Esophagus (tissue), 2 donors: ENCODE measurements around the gene PHACTR1. TPM values are rescaled to one million over a fixed set of nuclear protein-coding genes. Genes with fewer than 3 reads are reported as not detected.

Experiments
- H3K27ac ChIP-seq, 2 donors: one replicate each; pipeline ENCODE4 v1.5.1; 2013; ENCODE audit warnings: low read depth in 2 of 2, mild to moderate bottlenecking in 2 of 2, inconsistent platforms in 1 of 2, low read length in 1 of 2, moderate library complexity in 1 of 2
- H3K27me3 ChIP-seq, 2 donors: one replicate each; pipeline ENCODE4 v1.6.1; 2013; ENCODE audit warnings: low read length in 2 of 2, control low read depth in 1 of 2, mild to moderate bottlenecking in 1 of 2; ENCODE audit not compliant: insufficient read depth in 2 of 2, control insufficient read depth in 1 of 2
- H3K36me3 ChIP-seq, 2 donors: one replicate each; pipeline ENCODE4 v1.6.1; 2013; ENCODE audit warnings: low read length in 1 of 2; ENCODE audit not compliant: control insufficient read depth in 2 of 2, insufficient read depth in 2 of 2
- H3K4me1 ChIP-seq, 2 donors: one replicate each; pipeline ENCODE4 v1.6.1; 2013; ENCODE audit warnings: low read length in 1 of 2; ENCODE audit not compliant: control insufficient read depth in 2 of 2, insufficient read depth in 2 of 2
- H3K4me3 ChIP-seq, 2 donors: one replicate each; pipeline ENCODE4 v1.5.1; 2013; ENCODE audit warnings: low read length in 2 of 2, mild to moderate bottlenecking in 2 of 2, low read depth in 1 of 2, moderate library complexity in 1 of 2
- H3K9me3 ChIP-seq, 2 donors: one replicate each; pipeline ENCODE4 v1.6.1; 2013; ENCODE audit warnings: mild to moderate bottlenecking in 2 of 2, low read depth in 1 of 2, low read length in 1 of 2, moderate library complexity in 1 of 2; ENCODE audit not compliant: control insufficient read depth in 2 of 2, insufficient read depth in 1 of 2
- WGBS, 2 donors: extraction: QIAGEN DNeasy Blood & Tissue Kit; methylation state at CpG; one replicate each; pipeline ENCODE4 v1.1.7; 2013; 5-methylcytosine and 5-hydroxymethylcytosine counted together
- polyA plus RNA-seq, 2 donors: library from polyadenylated mRNA; stranded (reverse); fragments of 200-250 nt; gene quantifications; one replicate each; pipeline ENCODE4 v1.2.3, GENCODE V29; 2013
- donor health status: healthy with polysubstance abuse.
- donor health status: Bipolar disorder and iron deficiency.

Gene PHACTR1
- polyA plus RNA-seq, 2 donors = 0.41 to 0.55 TPM

- H3K4me3 ChIP-seq = no peak overlapping the region
- peaks cover 0 to 2% of the 10 kb centered on the region in 2 donors for H3K4me1 ChIP-seq
- H3K36me3 ChIP-seq = peaks cover 0 to 2% of the 10 kb centered on the region in 2 donors
- WGBS, 2 donors = 96 to 97% methylated on average over 7 of the region's 7 CpGs
- no peaks in the 10 kb centered on the region for H3K27me3 ChIP-seq
- H3K27ac ChIP-seq = no peak overlapping the region
- peaks cover 2 to 5% of the 10 kb centered on the region in 2 donors for H3K9me3 ChIP-seq
These were observed 570.5 kb downstream of the PHACTR1 start for GRCh38 chr6:13287104-13287503.

GRCh38 chr6:13288481-13288880 lies 571.9 kb downstream of the PHACTR1 start:
- 92% methylated on average over 9 of the region's 9 CpGs for WGBS, 2 donors
- Histone ChIP-seq H3K4me1 (peaks cover 0 to 2% of the 10 kb centered on the region in 2 donors), H3K36me3 (peaks cover 4 to 5% of the 10 kb centered on the region in 2 donors)

GRCh38 chr6:13288969-13289391 lies 572.4 kb downstream of the PHACTR1 start:
- Histone ChIP-seq H3K4me1 (peaks cover 0 to 2% of the 10 kb centered on the region in 2 donors), H3K9me3 (peaks cover 2 to 5% of the 10 kb centered on the region in 2 donors), H3K27me3 (no peaks in the 10 kb centered on the region), H3K4me3 (no peak overlapping the region), H3K27ac (no peak overlapping the region), H3K36me3 (peaks cover 6 to 7% of the 10 kb centered on the region in 2 donors)
- WGBS, 2 donors = 88 to 90% methylated on average over 13 of the region's 13 CpGs

More at GRCh38 chr6:13288481-13288880, 571.9 kb downstream of the PHACTR1 start:
- no peaks in the 10 kb centered on the region for H3K27me3 ChIP-seq
- H3K9me3 ChIP-seq = peaks cover 2 to 5% of the 10 kb centered on the region in 2 donors
- H3K4me3 ChIP-seq = no peak overlapping the region
- H3K27ac ChIP-seq = no peak overlapping the region

GRCh38 chr6:13289789-13290318 lies 573.3 kb downstream of the PHACTR1 start:
- WGBS, 2 donors = 60 to 70% methylated on average over 9 of the region's 9 CpGs
- H3K9me3 ChIP-seq = peaks cover 2 to 5% of the 10 kb centered on the region in 2 donors
- peaks cover 0 to 2% of the 10 kb centered on the region in 2 donors for H3K4me1 ChIP-seq
- H3K36me3 ChIP-seq = peaks cover 7 to 15% of the 10 kb centered on the region in 2 donors
- no peaks in the 10 kb centered on the region for H3K27me3 ChIP-seq
- H3K4me3 ChIP-seq = no peak overlapping the region
- no peak overlapping the region for H3K27ac ChIP-seq

- Histone ChIP-seq H3K27ac (no peak overlapping the region), H3K36me3 (peaks cover 7 to 18% of the 10 kb centered on the region in 2 donors)
- WGBS, 2 donors = 95 to 97% methylated on average over 2 of the region's 2 CpGs
These were observed 573.8 kb downstream of the PHACTR1 start for GRCh38 chr6:13290335-13290734.

GRCh38 chr6:13292774-13293173 lies 576.2 kb downstream of the PHACTR1 start:
- Histone ChIP-seq H3K27ac (peak overlapping the region in 1 of 2 donors; percentile 16), H3K4me1 (peaks cover 0 to 2% of the 10 kb centered on the region in 2 donors), H3K36me3 (peaks cover 7 to 18% of the 10 kb centered on the region in 2 donors), H3K27me3 (no peaks in the 10 kb centered on the region), H3K9me3 (no peaks in the 10 kb centered on the region), H3K4me3 (no peak overlapping the region)
- WGBS, 2 donors = 73 to 76% methylated on average over 9 of the region's 9 CpGs

More at GRCh38 chr6:13290335-13290734, 573.8 kb downstream of the PHACTR1 start:
- Histone ChIP-seq H3K27me3 (no peaks in the 10 kb centered on the region), H3K4me1 (peaks cover 0 to 2% of the 10 kb centered on the region in 2 donors), H3K9me3 (peaks cover 2 to 5% of the 10 kb centered on the region in 2 donors), H3K4me3 (no peak overlapping the region)

- H3K36me3 ChIP-seq = peaks cover 7 to 21% of the 10 kb centered on the region in 2 donors
- no peak overlapping the region for H3K27ac ChIP-seq
- H3K27me3 ChIP-seq = no peaks in the 10 kb centered on the region
- WGBS, 2 donors = 77 to 80% methylated on average over 13 of the region's 13 CpGs
- H3K4me1 ChIP-seq = no peaks in the 10 kb centered on the region
- H3K9me3 ChIP-seq = no peaks in the 10 kb centered on the region
- no peak overlapping the region for H3K4me3 ChIP-seq
These were observed 578.0 kb downstream of the PHACTR1 start for GRCh38 chr6:13294499-13295069.

GRCh38 chr6:13295576-13295975 lies 579.0 kb downstream of the PHACTR1 start:
- Histone ChIP-seq H3K4me1 (no peaks in the 10 kb centered on the region), H3K4me3 (no peak overlapping the region), H3K27ac (no peak overlapping the region), H3K27me3 (no peaks in the 10 kb centered on the region), H3K9me3 (no peaks in the 10 kb centered on the region), H3K36me3 (peaks cover 7 to 24% of the 10 kb centered on the region in 2 donors)
- 91 to 97% methylated on average over 11 of the region's 11 CpGs for WGBS, 2 donors

GRCh38 chr6:13296536-13296997 lies 580.0 kb downstream of the PHACTR1 start:
- Histone ChIP-seq H3K36me3 (peaks cover 7 to 25% of the 10 kb centered on the region in 2 donors), H3K9me3 (no peaks in the 10 kb centered on the region)
- 92 to 94% methylated on average over 9 of the region's 9 CpGs for WGBS, 2 donors

More at GRCh38 chr6:13296536-13296997, 580.0 kb downstream of the PHACTR1 start:
- Histone ChIP-seq H3K27ac (no peak overlapping the region), H3K27me3 (no peaks in the 10 kb centered on the region), H3K4me1 (no peaks in the 10 kb centered on the region), H3K4me3 (no peak overlapping the region)
